ENCODE measurements around the gene CCDC43. TPM values are rescaled to one million over a fixed set of nuclear protein-coding genes. Genes with fewer than 3 reads are reported as not detected.

The CCDC43 gene
- total and polyA plus RNA-seq, 2 of the 8 experiments (the other 6 are each of a cell fraction or from before 2014, with no cell fraction given): 4.9 to 38.1 TPM

DNA sequence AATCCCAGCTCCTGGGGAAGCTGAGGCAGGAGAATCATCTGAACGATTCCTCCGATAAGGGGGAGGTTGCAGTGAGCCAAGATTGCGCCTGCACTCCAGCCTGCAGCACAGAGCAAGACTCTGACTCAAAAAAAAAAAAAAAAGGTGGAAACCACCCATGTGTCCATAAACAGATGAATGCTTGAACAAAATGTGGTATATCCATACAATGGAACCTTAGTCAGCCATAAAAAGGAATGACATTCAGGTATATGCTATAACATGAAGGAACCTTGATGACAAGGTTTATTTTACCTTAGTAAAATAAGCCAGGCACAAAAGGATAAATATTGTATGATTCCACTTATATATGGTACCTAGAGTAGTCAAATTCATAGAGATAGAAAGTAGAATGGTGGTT, 36.2 kb downstream of the CCDC43 start:
- no peak for FAIRE-seq
- Histone ChIP-seq H2BK15ac (ENCODE audit: low read length) (no peak overlapping the region), H2BK12ac (ENCODE audit: low read depth, low read length) (no peak overlapping the region), H2BK5ac (ENCODE audit: low read depth, low read length) (no peak overlapping the region), H3K9me3 (ENCODE audit: insufficient read depth in 2 of 2, low read depth in 1 of 2, low read length in 1 of 2) (peaks cover 2 to 3% of the 10 kb centered on the region in 2 experiments; a peak in 2 of 4 replicates), H3K4me2 (ENCODE audit: insufficient read depth in 1 of 2, low read depth in 2 of 2, low read length in 2 of 2) (no peak overlapping the region), H3K4me1 (replicated peaks in 1 of 4; ENCODE audit: control insufficient read depth in 3 of 4, insufficient read depth in 4 of 4, low read length in 3 of 4) (no peaks in the 10 kb centered on the region; a peak in 1 of 7 replicates), H3K23ac (ENCODE audit: insufficient read length) (no peak overlapping the region), H3K4ac (replicated peaks; ENCODE audit: insufficient read length, low read depth, low read length) (no peak overlapping the region), H4K8ac (ENCODE audit: extremely low read depth, insufficient read depth, low read length) (no peak overlapping the region), H4K5ac (ENCODE audit: insufficient read length, low read depth, low read length) (no peak overlapping the region), H3K18ac (ENCODE audit: extremely low read depth, low read length) (no peak overlapping the region), H3K4me3 (ENCODE audit: extremely low read depth in 1 of 4, insufficient read depth in 2 of 4, low read depth in 3 of 4, low read length in 4 of 4) (no peak overlapping the region), H3K79me2 (ENCODE audit: control insufficient read depth in 1 of 2, insufficient read depth in 2 of 2, low read length in 2 of 2) (no peaks in the 10 kb centered on the region), H2AFZ (ENCODE audit: low read length) (no peak overlapping the region), H3K27me3 (replicated peaks in 1 of 4; ENCODE audit: control insufficient read depth in 3 of 4, extremely low read depth in 1 of 4, insufficient read depth in 3 of 4, low read length in 3 of 4) (peaks cover 2 to 36% (median 27%) of the 10 kb centered on the region in 4 experiments), H3K79me1 (ENCODE audit: low read depth, low read length) (no peaks in the 10 kb centered on the region), H3K56ac (replicated peaks; ENCODE audit: insufficient read length, low read depth, low read length) (no peak overlapping the region), H2BK120ac (replicated peaks; ENCODE audit: low read depth, low read length) (no peak overlapping the region), H3K14ac (ENCODE audit: insufficient read length) (no peak overlapping the region), H3K27ac (ENCODE audit: low read depth, low read length) (no peak overlapping the region), H2AK5ac (ENCODE audit: low read depth, low read length) (no peak overlapping the region), H3K9ac (replicated peaks in 1 of 4; ENCODE audit: extremely low read depth in 1 of 4, low read depth in 3 of 4, low read length in 3 of 4) (no peak overlapping the region), H3K36me3 (ENCODE audit: control insufficient read depth in 2 of 4, insufficient read depth in 4 of 4, low read length in 3 of 4) (no peaks in the 10 kb centered on the region), H3K23me2 (ENCODE audit: low read depth, low read length) (peaks cover 3% of the 10 kb centered on the region; the same call in 1 of the 2 replicates), H2BK20ac (ENCODE audit: low read length) (no peak overlapping the region), H4K20me1 (replicated peaks in 1 of 2; ENCODE audit: control insufficient read depth in 1 of 2, insufficient read depth in 2 of 2, low read length in 2 of 2) (no peaks in the 10 kb centered on the region), H4K91ac (replicated peaks; ENCODE audit: insufficient read length, low read length) (no peak overlapping the region)
- DNase-seq (ENCODE audit: low read depth in 1 of 2, low spot score in 2 of 2): no peak
- POLR2A ChIA-PET (ENCODE audit: partially characterized antibody): interaction anchor here (1.0 kb wide), 1 partner anchor 121 kb away, joined by 3 read pairs; no protein-coding TSS in a partner anchor
- CTCF ChIA-PET (ENCODE audit: partially characterized antibody): interaction anchor here (1.5 kb wide), 1 partner anchor 120 kb away, joined by 8 read pairs; no protein-coding TSS in a partner anchor
- 87% methylated on average over 3 of the region's 3 CpGs; no CpG with 5 or more reads in 1 of the 2 experiments for WGBS, 2 experiments (ENCODE audit: extremely low coverage in 1 of 2, insufficient coverage in 1 of 2, insufficient read length in 1 of 2, insufficient replicate concordance in 2 of 2, low coverage in 1 of 2, low lambda C conversion rate in 2 of 2, missing lambda C conversion rate in 1 of 2)
- TF ChIP-seq PHF8 (conservative IDR thresholded peaks at IDR 0.05; ENCODE audit: low read depth, low read length) (no peak), ASH2L (IDR thresholded peaks at IDR 0.05; ENCODE audit: low read length) (no peak), ZNF274 (IDR thresholded peaks at IDR 0.05; ENCODE audit: borderline replicate concordance, extremely low read depth, low read length) (no peak), TAF7 (optimal IDR thresholded peaks at IDR 0.05; ENCODE audit: borderline replicate concordance, low read depth, low read length) (no peak), SAP30 (IDR thresholded peaks at IDR 0.05; ENCODE audit: insufficient read depth, insufficient replicate concordance, low read length) (no peak), CREB1 (IDR thresholded peaks at IDR 0.05) (no peak), CEBPB (IDR thresholded peaks at IDR 0.05; ENCODE audit: low read depth, low read length) (no peak), SP2 (IDR thresholded peaks at IDR 0.05; ENCODE audit: low read length) (no peak), MAX (IDR thresholded peaks at IDR 0.05) (no peak), YY1 (IDR thresholded peaks at IDR 0.05; ENCODE audit: low read depth, low read length) (no peak), TEAD4 (IDR thresholded peaks at IDR 0.05; ENCODE audit: low read depth, low read length) (no peak), GTF2F1 (IDR thresholded peaks at IDR 0.05; ENCODE audit: borderline replicate concordance, low read depth, low read length) (no peak), GABPA (IDR thresholded peaks at IDR 0.05; ENCODE audit: borderline replicate concordance, insufficient read depth, low read length) (no peak), ATF3 (IDR thresholded peaks at IDR 0.05; ENCODE audit: insufficient read depth, low read depth, low read length) (no peak)
